RWPE1 (cell line): ENCODE data around the gene BTBD19.
"Not testable (repeated sequence)": the region's sequence is repeated elsewhere in the genome, so short reads cannot be mapped to it uniquely, and the experiment has no call there.

Source experiments
- CTCF ChIA-PET: fragments of 350-600 bp; sonication (Branson Sonifier 250); formaldehyde crosslinking; extraction: SDS; loops from one replicate; lab custom pipeline; 2021; lab: Yijun Ruan, JAX
- POLR2A ChIA-PET: fragments of 400-600 bp; formaldehyde crosslinking; extraction: SDS; loops from one replicate; lab custom pipeline; 2020; ENCODE audit warnings: antibody characterized with exemption; ENCODE audit not compliant: low non-redundant PET; lab: Yijun Ruan, JAX
- DNase-seq: peaks from one replicate; pipeline ENCODE4 v3.0.0; 2012; ENCODE audit warnings: low spot score
- H3K27ac ChIP-seq: fragments of 450-650 bp; 2 replicates; pipeline ENCODE4 v1.5.1; 2017
- CTCF ChIP-seq: fragments of 450-650 bp; conservative IDR thresholded peaks from 2 replicates; pipeline ENCODE4 v1.5.1; 2017; ENCODE audit warnings: low read depth, mild to moderate bottlenecking

The BTBD19 gene

GRCh38 chr1:44810101-44810761, 1.9 kb downstream of the BTBD19 start:
- H3K27ac ChIP-seq, result peak overlapping the region; percentile 99
- no peak for TF ChIP-seq CTCF
- ChIA-PET CTCF (interaction anchor here (0.7 kb wide), 1 partner anchor 1362 kb away, joined by 4 read pairs; no protein-coding TSS in a partner anchor), POLR2A (interaction anchor here (0.7 kb wide), 1 partner anchor 80 kb away, joined by 8 read pairs; no protein-coding TSS in a partner anchor)
- no peak for DNase-seq

GRCh38 chr1:44810762-44811105, 2.4 kb downstream of the BTBD19 start:
- peak overlapping the region; percentile 99 for H3K27ac ChIP-seq
- not testable (repeated sequence) for DNase-seq
- ChIA-PET CTCF (interaction anchor here (0.7 kb wide), 1 partner anchor 1363 kb away, joined by 4 read pairs; no protein-coding TSS in a partner anchor), POLR2A (interaction anchor here (0.7 kb wide), 1 partner anchor 80 kb away, joined by 8 read pairs; no protein-coding TSS in a partner anchor)

- peak overlapping the region; percentile 99 for H3K27ac ChIP-seq
- ChIA-PET CTCF (interaction anchor here (0.7 kb wide), 1 partner anchor 1363 kb away, joined by 4 read pairs; no protein-coding TSS in a partner anchor), POLR2A (interaction anchor here (0.7 kb wide), 2 partner anchors 11 to 81 kb away, joined by 8 read pairs; no protein-coding TSS in a partner anchor)
- DNase-seq, result no peak
- no peak for TF ChIP-seq CTCF
Measured at GRCh38 chr1:44811234-44811633, 2.9 kb downstream of the BTBD19 start.

- no peak for DNase-seq
- TF ChIP-seq CTCF, result no peak
- ChIA-PET CTCF (interaction anchor here (0.6 kb wide), 1 partner anchor 37 kb away, joined by 4 read pairs; no protein-coding TSS in a partner anchor), POLR2A (interaction anchor here (1.6 kb wide), 1 partner anchor 13 kb away, joined by 8 read pairs; the partner anchor contains the start of gene PLK3)
- peak overlapping the region; percentile 99 for H3K27ac ChIP-seq
Measured at GRCh38 chr1:44812822-44813543, 4.7 kb downstream of the BTBD19 start.

- DNase-seq, POLR2A ChIA-PET: not testable (repeated sequence)
- CTCF ChIA-PET, result interaction anchor here (0.8 kb wide), 1 partner anchor 16 kb away, joined by 7 read pairs; the partner anchor contains the start of gene PLK3
- H3K27ac ChIP-seq, result peak overlapping the region; percentile 55
Measured at GRCh38 chr1:44815926-44816325, 7.6 kb downstream of the BTBD19 start.

GRCh38 chr1:44817307-44817706, 9.0 kb downstream of the BTBD19 start:
- CTCF ChIA-PET, result no interaction called here
- DNase-seq, result no peak
- POLR2A ChIA-PET, result no interaction called here
- TF ChIP-seq CTCF, result no peak
- peak overlapping the region; percentile 94; the same call in 1 of the 2 replicates for H3K27ac ChIP-seq

GRCh38 chr1:44817771-44818495, 9.6 kb downstream of the BTBD19 start:
- ChIA-PET POLR2A (no interaction called here), CTCF (interaction anchor here (0.9 kb wide), 1 partner anchor 18 kb away, joined by 3 read pairs; the partner anchor contains the start of gene PLK3)
- TF ChIP-seq CTCF, result no peak
- DNase-seq, result no peak
- peak overlapping the region; percentile 94 for H3K27ac ChIP-seq
